H9 (cell line): Measurements from ENCODE around the gene ADAT3. TPM values are rescaled to one million over a fixed set of nuclear protein-coding genes. Genes with fewer than 3 reads are reported as not detected.

Source experiments
- DNase-seq: peaks from one replicate; pipeline ENCODE4 v3.0.0-alpha.2; 2017
- H2AFZ ChIP-seq: one replicate; pipeline ENCODE4 v1.6.1; 2013; ENCODE audit warnings: mild to moderate bottlenecking, low read length, control low read depth, moderate library complexity
- H2AK5ac ChIP-seq: 2 replicates; pipeline ENCODE4 v1.6.1; 2013; ENCODE audit warnings: low read length, control low read depth, mixed read lengths; ENCODE audit not compliant: insufficient read length
- H2BK120ac ChIP-seq: one replicate; pipeline ENCODE4 v1.6.1; 2013; ENCODE audit warnings: low read depth, mild to moderate bottlenecking, low read length, control low read depth, inconsistent platforms; ENCODE audit not compliant: poor library complexity, severe bottlenecking
- H2BK12ac ChIP-seq: 2 replicates; pipeline ENCODE4 v1.6.1; 2013; ENCODE audit warnings: low read length, control low read depth, mixed read lengths, low read depth; ENCODE audit not compliant: insufficient read length
- H2BK15ac ChIP-seq: 2 replicates; pipeline ENCODE4 v1.6.1; 2013; ENCODE audit warnings: low read depth, low read length, control low read depth
- H2BK20ac ChIP-seq: one replicate; pipeline ENCODE4 v1.6.1; 2013; ENCODE audit warnings: low read depth, mild to moderate bottlenecking, low read length, control low read depth, inconsistent platforms; ENCODE audit not compliant: poor library complexity, severe bottlenecking
- H2BK5ac ChIP-seq: 2 replicates; pipeline ENCODE4 v1.6.1; 2013; ENCODE audit warnings: low read length, control low read depth, mixed read lengths; ENCODE audit not compliant: insufficient read length
- H3K14ac ChIP-seq: 2 replicates; pipeline ENCODE4 v1.6.1; 2013; ENCODE audit warnings: low read length, control low read depth; ENCODE audit not compliant: insufficient read depth
- H3K18ac ChIP-seq: 2 replicates; pipeline ENCODE4 v1.6.1; 2013; ENCODE audit warnings: low read depth, mild to moderate bottlenecking, mixed read lengths, low read length, control low read depth; ENCODE audit not compliant: insufficient read length
- H3K23ac ChIP-seq: 2 replicates; pipeline ENCODE4 v1.6.1; 2013; ENCODE audit warnings: low read length, control low read depth, mixed read lengths, low read depth; ENCODE audit not compliant: insufficient read length
- H3K23me2 ChIP-seq: 2 replicates; pipeline ENCODE4 v1.6.1; 2013; ENCODE audit warnings: low read depth, mild to moderate bottlenecking, mixed read lengths, low read length, control low read depth; ENCODE audit not compliant: insufficient read length, poor library complexity, severe bottlenecking
- H3K27ac ChIP-seq: 2 replicates; pipeline ENCODE4 v1.5.1; 2013; ENCODE audit warnings: low read length, control low read depth, mixed read lengths, low read depth; ENCODE audit not compliant: insufficient read length
- H3K27me3 ChIP-seq: 2 replicates; pipeline ENCODE4 v1.6.1; 2013; ENCODE audit warnings: low read length, control low read depth, inconsistent platforms; ENCODE audit not compliant: insufficient read depth
- H3K4ac ChIP-seq: 2 replicates; pipeline ENCODE4 v1.6.1; 2013; ENCODE audit warnings: low read depth, mild to moderate bottlenecking, control low read depth, inconsistent platforms, low read length, moderate library complexity
- H3K4me1 ChIP-seq: 2 replicates; pipeline ENCODE4 v1.6.1; 2013; ENCODE audit warnings: low read length, control low read depth, inconsistent platforms; ENCODE audit not compliant: insufficient read depth
- H3K4me2 ChIP-seq: 2 replicates; pipeline ENCODE4 v1.6.1; 2013; ENCODE audit warnings: low read length, control low read depth, mixed read lengths; ENCODE audit not compliant: insufficient read length, insufficient read depth
- H3K56ac ChIP-seq: 2 replicates; pipeline ENCODE4 v1.6.1; 2013; ENCODE audit warnings: low read depth, mild to moderate bottlenecking, mixed read lengths, low read length, control low read depth; ENCODE audit not compliant: insufficient read length
- H3K79me1 ChIP-seq: 2 replicates; pipeline ENCODE4 v1.6.1; 2013; ENCODE audit warnings: low read depth, mild to moderate bottlenecking, moderate library complexity, low read length, control low read depth, inconsistent platforms; ENCODE audit not compliant: insufficient read depth, poor library complexity, severe bottlenecking
- H3K79me2 ChIP-seq: 2 replicates; pipeline ENCODE4 v1.6.1; 2013; ENCODE audit warnings: low read length, control low read depth, inconsistent platforms; ENCODE audit not compliant: insufficient read depth
- H3K9ac ChIP-seq: 2 replicates; pipeline ENCODE4 v1.6.1; 2013; ENCODE audit warnings: low read length, control low read depth, mixed read lengths; ENCODE audit not compliant: insufficient read length; ENCODE audit errors: extremely low read depth
- H3K9me3 ChIP-seq: one replicate; pipeline ENCODE4 v1.6.1; 2013; ENCODE audit warnings: low read depth, low read length, inconsistent platforms; ENCODE audit not compliant: control insufficient read depth
- H3T11ph ChIP-seq: one replicate; pipeline ENCODE4 v1.6.1; 2013; ENCODE audit warnings: mild to moderate bottlenecking, low read length, control low read depth, inconsistent platforms
- H4K20me1 ChIP-seq: one replicate; pipeline ENCODE4 v1.6.1; 2013; ENCODE audit not compliant: control insufficient read depth, insufficient read length, insufficient read depth
- H4K5ac ChIP-seq: 2 replicates; pipeline ENCODE4 v1.6.1; 2013; ENCODE audit warnings: low read depth, mild to moderate bottlenecking, mixed read lengths, low read length, control low read depth; ENCODE audit not compliant: insufficient read length
- H4K8ac ChIP-seq: replicated peaks from 2 replicates; pipeline ENCODE4 v1.6.1; 2013; ENCODE audit warnings: low read length, control low read depth, mixed read lengths, low read depth; ENCODE audit not compliant: insufficient read length
- H4K91ac ChIP-seq: 2 replicates; pipeline ENCODE4 v1.6.1; 2013; ENCODE audit warnings: low read depth, mild to moderate bottlenecking, moderate library complexity, mixed read lengths, low read length, control low read depth; ENCODE audit not compliant: insufficient read length
- H3K27ac Mint-ChIP-seq, 3 experiments: 2 replicates in 2 of 3; 3 replicates in 1 of 3; pipeline ENCODE4 v1.8.0; 2020 to 2021; ENCODE audit warnings: mixed read lengths in 3 of 3, mild to moderate bottlenecking in 1 of 3, moderate library complexity in 1 of 3
- H3K27me3 Mint-ChIP-seq: 2 replicates; pipeline ENCODE4 v1.8.0; 2021; ENCODE audit warnings: low read depth, mild to moderate bottlenecking, moderate library complexity, mixed read lengths
- H3K36me3 Mint-ChIP-seq, 3 experiments: 2 replicates in 2 of 3; 3 replicates in 1 of 3; pipeline ENCODE4 v1.8.0; 2020 to 2021; ENCODE audit warnings: low read depth in 3 of 3, mixed read lengths in 3 of 3; ENCODE audit not compliant: insufficient read depth in 1 of 3
- H3K4me1 Mint-ChIP-seq, 2 experiments: 2 replicates each; pipeline ENCODE4 v1.8.0; 2020; ENCODE audit warnings: mixed read lengths in 2 of 2
- H3K4me3 Mint-ChIP-seq, 2 experiments: 2 replicates in 1 of 2; 3 replicates in 1 of 2; pipeline ENCODE4 v1.8.0; 2020 to 2021; ENCODE audit warnings: mild to moderate bottlenecking in 2 of 2, mixed read lengths in 2 of 2, moderate library complexity in 1 of 2
- H3K9me3 Mint-ChIP-seq, 2 experiments: 2 replicates in 1 of 2; 3 replicates in 1 of 2; pipeline ENCODE4 v1.8.0; 2020; ENCODE audit warnings: mild to moderate bottlenecking in 2 of 2, mixed read lengths in 2 of 2, moderate library complexity in 1 of 2
- CTCF ChIP-seq: fragments of 200-600 bp; sonication (generic); conservative IDR thresholded peaks from 3 replicates; pipeline ENCODE4 v1.8.0; 2021; ENCODE audit warnings: antibody characterized with exemption, mild to moderate bottlenecking
- WGBS: extraction: QIAGEN DNeasy Blood & Tissue Kit; methylation state at CpG from one replicate; pipeline ENCODE4 v1.1.7; 2013; ENCODE audit warnings: missing lambda C conversion rate, low lambda C conversion rate, mixed read lengths; ENCODE audit not compliant: insufficient read length; ENCODE audit errors: extremely low coverage; 5-methylcytosine and 5-hydroxymethylcytosine counted together
- total RNA-seq: library from RNA; stranded (reverse); gene quantifications from 2 replicates; pipeline ENCODE4 v1.2.1, GENCODE V29; 2021

Gene ADAT3
- total RNA-seq, 1 experiment from 2014 or later: 12.2 TPM

DNA sequence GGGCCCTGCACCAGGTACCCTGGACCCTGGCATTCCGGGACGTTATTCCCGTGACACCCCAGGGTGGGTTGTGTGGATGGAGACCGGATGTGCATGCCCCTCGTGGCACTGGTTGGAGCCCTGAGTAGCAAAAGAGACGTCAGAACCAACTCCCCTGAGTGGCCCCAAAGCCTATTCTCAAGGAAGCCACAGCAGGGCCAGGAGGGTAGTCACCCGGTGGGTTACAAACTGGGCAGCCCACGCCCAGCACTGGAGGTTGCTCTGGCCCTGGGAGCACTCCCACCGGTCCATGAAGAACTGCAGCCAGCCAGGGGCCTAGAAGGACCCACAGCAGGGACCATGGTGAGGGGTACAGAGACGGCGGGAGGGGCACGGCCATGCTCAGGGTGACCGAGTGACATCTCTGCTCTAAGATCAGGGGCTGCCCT is 49.4 kb upstream of the ADAT3 start:
- no peak for DNase-seq
- peaks cover 0 to 7% (median 0%) of the 10 kb centered on the region in 3 experiments; a peak in 2 of 7 replicates for H3K36me3 Mint-ChIP-seq
- Histone ChIP-seq H3K9ac (no peak overlapping the region), H3T11ph (no peak overlapping the region), H3K79me1 (peaks cover 11% of the 10 kb centered on the region), H4K91ac (no peak overlapping the region), H3K23ac (no peak overlapping the region), H3K18ac (no peak overlapping the region), H3K56ac (no peak overlapping the region), H3K4ac (no peak overlapping the region), H4K8ac (no peak overlapping the region), H3K14ac (no peak overlapping the region), H4K20me1 (no peaks in the 10 kb centered on the region), H2BK120ac (no peak overlapping the region), H3K4me1 (peaks cover 7% of the 10 kb centered on the region; the same call in 1 of the 2 replicates), H2BK5ac (no peak overlapping the region), H2AFZ (no peak overlapping the region), H4K5ac (no peak overlapping the region), H2BK15ac (no peak overlapping the region), H3K27me3 (no peaks in the 10 kb centered on the region), H2AK5ac (no peak overlapping the region), H2BK20ac (no peak overlapping the region), H3K4me2 (peak overlapping the region; percentile 35), H2BK12ac (no peak overlapping the region), H3K9me3 (no peaks in the 10 kb centered on the region), H3K27ac (peak overlapping the region; percentile 9), H3K23me2 (peaks cover 6% of the 10 kb centered on the region), H3K79me2 (peaks cover 23% of the 10 kb centered on the region; the same call in 1 of the 2 replicates)
- H3K4me1 Mint-ChIP-seq: peaks cover 34 to 72% of the 10 kb centered on the region in 2 experiments
- no peak for TF ChIP-seq CTCF
- H3K27me3 Mint-ChIP-seq: no peaks in the 10 kb centered on the region
- no CpG with 5 or more reads among the region's 13 CpGs for WGBS
- H3K27ac Mint-ChIP-seq: no peak overlapping the region
- peak overlapping the region in 1 of 2 experiments; percentile 56; a peak in 1 of 5 replicates for H3K4me3 Mint-ChIP-seq
- H3K9me3 Mint-ChIP-seq: no peaks in the 10 kb centered on the region
